ENCODE results near the gene COQ8A.
A peak's percentile ranks its signal among the peaks of the same experiment; 100 is the strongest.

COQ8A gene

DNA sequence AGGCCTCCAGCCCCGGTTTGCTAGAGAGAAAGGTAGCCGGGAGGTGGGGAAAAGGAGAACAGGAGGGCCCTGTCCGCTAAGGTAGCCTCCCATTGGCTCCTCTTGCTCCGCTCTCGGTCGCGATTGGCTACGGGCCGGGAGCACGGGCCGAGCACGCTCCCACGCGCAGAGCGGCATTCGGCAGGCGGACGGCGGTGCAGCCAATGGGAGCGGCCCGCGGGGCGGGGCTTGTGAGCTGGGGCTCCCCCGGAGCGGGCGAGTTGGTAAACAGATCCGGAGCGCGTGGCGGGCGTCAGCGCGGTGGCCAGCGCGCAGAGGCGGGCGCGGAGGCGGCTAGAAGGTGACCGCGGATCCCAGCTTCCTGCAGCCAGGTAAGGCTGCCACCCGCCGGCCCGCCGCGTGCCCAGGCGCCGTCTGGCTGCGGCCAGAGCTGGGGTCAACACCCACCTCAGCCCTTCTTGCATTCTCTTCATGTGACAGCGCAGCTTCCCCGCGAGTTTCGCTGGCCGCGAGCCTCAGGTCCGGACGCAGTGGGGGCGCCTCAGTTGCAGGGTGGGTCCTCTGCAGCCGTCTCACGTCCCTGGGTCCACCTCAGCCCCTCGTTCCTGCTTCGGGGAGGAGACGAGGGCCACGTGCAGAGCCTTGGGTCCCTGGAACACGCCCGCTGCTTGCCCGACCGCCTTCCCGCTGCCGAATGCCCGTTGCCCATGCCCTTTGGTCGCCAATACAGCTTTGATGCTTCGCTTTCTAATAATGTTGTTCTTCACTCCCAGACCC, at the start of gene COQ8A:
TSS of gene COQ8A (plus strand) at position 266 of the 777 bp plus-strand sequence. CDS start 21,092 bp downstream, outside the sequence.
- DNase-seq (ENCODE audit: low read depth), result peak; percentile 99

DNA sequence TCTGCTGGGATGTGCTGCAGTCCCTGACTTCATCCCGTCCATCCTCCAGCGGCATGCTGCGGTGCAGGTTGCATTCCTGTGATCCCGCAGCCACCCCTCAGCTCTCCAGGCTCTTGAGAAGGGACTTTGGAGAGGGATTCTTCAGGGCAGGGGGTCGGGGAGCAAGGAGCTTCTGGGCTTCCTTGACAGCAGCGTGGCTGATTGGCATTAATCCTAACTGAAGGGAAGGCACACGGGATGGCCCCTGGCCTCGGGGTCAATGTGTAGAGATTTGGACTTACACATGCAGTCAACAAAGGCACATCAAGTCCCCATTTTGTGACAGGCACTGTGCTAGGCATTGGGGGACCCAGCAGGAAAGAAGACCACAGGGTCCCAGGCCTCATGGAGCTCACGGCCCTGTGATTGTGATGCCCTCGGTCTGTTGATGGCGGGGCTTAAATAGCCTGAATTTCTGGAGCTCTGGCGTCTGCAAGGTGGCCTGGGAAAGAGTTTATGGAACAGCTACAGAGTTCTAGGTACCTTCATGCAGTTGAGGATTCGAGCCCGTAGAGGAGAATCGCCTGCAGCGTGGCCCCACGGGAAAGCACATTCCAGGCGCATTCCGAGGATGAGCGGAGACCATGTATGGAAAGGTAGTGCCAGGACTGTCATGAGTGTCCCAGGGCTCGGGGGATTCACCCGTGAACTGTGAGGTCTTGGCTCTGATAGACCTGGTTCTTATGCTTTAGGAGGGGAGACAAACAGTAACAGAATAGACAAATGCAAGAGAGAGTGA, 49.6 kb upstream of the COQ8A start:
- no peak for DNase-seq (ENCODE audit: low read depth)

DNA sequence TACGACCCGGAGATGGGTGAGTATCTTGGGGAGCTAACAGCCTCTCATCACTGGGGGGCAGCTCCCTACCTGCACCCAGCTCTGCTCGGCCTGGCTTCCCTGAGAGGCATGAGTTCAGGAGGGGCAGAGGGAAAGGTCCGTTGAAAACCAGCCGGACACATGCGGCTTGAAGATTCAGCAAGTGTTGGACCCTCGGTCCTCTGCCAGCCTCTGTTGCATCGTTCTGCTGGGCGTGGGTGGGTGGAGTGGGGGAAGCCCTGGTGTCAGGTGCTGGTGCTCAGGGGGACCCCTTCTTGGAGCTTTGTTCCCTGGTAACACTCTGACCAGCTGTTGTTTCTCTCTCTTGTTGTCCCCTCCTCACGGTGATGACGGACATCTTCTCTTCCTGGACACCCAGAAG, 48.7 kb upstream of the COQ8A start:
- DNase-seq (ENCODE audit: low read depth), result no peak

DNA sequence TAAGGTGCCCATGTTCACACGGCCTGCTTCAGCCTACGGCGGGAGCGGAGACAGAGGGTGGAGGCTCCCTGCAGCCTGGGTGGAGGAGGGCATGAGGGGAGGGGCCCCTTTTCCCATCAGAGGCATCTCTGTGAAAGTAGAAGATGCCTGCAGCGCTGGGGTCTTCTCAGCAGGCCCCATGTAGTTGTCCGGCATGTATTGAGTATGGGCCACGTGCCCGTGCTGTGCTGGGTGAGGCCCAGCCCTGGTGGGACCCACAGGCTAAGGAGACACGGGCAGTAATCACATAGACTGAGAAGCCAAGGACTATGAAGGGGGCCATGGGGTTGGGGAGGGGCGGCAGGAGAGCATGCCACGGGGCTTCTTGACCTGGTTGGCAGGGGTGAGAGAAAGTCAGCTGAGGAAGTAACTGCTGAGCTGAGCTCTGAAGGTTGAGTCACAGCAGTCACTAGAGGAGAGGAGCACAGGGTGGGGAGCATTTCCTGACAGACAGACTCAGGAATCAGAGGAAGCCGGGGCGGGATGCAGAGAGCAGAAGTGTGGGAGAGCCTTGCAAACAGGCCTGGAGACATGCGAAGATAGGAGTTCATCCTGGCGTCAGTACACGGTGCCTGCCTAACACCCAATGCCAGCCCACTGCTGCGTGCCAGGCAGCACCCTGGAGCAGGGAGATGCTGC, 48.1 kb upstream of the COQ8A start:
- no peak for DNase-seq (ENCODE audit: low read depth)

DNA sequence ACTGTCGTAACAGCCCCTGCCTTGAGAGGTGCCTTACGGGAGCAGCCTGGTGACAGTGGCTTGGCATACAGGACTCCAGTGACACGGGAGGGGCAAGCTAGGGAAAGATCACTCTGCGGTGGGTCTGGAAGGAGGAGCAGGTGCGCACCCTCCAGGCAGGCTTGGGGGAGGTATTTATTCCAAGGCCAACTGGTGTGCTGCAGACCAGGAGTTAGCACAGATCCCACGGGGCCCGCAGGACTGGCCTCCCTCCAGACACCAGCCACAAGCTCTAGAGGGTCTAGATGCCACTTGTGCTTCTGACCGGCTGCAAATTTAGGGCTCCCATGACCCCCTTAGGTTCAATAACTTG, 47.6 kb upstream of the COQ8A start:
- no peak for DNase-seq (ENCODE audit: low read depth)

DNA sequence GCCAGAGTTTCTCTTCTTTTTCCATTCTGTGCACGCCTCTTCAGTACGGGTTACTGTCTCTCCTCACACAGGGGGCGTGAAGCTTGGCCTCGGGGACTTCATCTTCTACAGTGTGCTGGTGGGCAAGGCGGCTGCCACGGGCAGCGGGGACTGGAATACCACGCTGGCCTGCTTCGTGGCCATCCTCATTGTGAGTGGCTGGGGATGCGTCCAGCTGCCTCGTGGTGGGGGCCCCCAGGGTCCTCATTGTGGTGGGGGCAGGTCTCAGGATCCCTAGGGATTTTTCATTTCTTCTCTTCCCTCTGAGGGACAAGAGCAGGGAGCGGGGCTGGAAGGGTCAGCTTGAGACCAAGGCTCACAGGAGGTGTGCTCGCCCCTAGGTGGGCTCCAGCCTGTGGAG, 46.2 kb upstream of the COQ8A start:
- DNase-seq (ENCODE audit: low read depth), result no peak

DNA sequence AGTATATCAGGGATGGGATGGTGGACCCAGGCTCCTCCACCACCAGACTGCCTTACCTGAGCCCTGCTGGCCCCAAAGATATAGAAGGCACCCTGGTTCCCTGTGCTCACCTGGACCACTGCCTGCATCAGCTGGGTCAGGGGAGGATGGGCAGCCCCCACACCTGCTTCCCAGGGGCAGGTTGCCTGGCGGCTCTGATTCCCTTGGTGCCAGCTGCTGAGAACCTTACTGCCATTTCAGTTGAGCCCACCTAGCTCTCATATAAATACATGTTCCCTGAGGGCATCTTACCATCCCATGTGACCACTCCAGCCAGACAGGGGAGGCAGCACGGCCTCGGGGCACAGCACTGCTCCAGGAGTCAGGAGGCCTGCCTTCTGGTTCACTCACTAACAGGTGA, 45.3 kb upstream of the COQ8A start:
- DNase-seq (ENCODE audit: low read depth), result no peak

DNA sequence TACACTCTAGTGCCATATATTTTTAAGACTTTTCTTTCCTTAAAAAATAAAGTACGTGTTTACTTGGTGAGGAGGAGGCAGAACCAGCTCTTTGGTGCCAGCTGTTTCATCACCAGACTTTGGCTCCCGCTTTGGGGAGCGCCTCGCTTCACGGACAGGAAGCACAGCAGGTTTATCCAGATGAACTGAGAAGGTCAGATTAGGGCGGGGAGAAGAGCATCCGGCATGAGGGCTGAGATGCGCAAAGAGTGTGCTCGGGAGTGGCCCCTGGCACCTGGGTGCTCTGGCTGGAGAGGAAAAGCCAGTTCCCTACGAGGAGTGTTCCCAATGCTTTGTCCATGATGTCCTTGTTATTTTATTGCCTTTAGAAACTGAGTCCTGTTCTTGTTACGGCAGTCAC, 44.5 kb upstream of the COQ8A start:
- DNase-seq (ENCODE audit: low read depth), result no peak

DNA sequence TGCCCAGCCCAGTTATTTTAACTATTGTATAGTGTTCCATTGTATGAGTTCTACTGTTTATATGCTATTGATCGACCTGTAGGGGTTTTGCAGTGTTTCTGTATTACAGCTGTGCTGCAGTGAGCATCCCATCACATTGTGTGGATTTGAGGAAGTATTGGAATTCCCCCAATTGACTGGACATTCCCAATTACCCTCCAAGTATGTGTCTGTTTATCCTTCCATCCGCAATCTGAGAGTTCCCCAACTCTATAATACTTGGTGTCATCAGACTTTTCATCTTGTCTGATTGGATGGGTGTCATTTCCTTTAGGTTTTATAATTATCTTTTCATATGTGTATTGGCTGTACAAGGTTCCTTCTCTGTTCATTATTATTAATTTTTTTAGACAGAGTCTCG, 41.8 kb upstream of the COQ8A start:
- no peak for DNase-seq (ENCODE audit: low read depth)

DNA sequence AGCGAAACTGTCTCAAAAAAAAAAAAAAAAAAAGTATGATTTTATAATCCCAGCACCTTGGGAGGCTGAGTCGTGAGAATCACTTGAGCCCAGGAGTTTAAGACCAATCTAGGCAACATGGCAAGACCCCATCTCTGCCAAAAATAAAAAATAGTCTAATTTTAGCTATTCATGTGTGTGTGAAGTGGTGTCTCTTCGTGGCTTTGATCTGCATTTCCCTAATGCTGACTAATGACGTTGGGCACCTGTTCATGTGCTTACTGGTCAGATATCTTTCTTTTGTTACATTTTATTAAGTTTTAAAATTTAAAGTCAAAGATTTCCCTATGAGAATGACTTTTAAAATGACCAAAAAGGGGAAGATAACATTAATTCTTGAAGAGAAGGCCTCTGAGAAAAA, 38.7 kb upstream of the COQ8A start:
- no peak for DNase-seq (ENCODE audit: low read depth)

DNA sequence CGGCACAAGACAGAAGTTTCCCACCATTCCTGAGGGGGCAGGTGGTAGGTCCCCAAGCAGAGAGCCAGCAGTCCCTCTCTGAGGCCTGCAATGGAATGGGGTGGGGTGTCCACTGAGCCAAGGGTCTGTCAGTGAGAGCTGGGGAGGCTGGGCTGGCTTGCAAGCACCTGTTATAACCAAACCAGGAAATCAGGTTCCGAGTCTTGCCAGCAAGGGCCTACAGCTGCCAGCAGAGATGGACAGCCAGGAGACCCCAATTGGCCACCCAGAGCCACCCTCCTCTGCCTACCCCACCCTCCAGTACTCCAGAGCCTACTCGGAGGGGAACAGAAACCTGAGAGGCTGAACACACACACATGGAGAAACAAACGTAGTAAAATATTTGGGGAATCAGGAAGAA, 37.5 kb upstream of the COQ8A start:
- DNase-seq (ENCODE audit: low read depth), result no peak

DNA sequence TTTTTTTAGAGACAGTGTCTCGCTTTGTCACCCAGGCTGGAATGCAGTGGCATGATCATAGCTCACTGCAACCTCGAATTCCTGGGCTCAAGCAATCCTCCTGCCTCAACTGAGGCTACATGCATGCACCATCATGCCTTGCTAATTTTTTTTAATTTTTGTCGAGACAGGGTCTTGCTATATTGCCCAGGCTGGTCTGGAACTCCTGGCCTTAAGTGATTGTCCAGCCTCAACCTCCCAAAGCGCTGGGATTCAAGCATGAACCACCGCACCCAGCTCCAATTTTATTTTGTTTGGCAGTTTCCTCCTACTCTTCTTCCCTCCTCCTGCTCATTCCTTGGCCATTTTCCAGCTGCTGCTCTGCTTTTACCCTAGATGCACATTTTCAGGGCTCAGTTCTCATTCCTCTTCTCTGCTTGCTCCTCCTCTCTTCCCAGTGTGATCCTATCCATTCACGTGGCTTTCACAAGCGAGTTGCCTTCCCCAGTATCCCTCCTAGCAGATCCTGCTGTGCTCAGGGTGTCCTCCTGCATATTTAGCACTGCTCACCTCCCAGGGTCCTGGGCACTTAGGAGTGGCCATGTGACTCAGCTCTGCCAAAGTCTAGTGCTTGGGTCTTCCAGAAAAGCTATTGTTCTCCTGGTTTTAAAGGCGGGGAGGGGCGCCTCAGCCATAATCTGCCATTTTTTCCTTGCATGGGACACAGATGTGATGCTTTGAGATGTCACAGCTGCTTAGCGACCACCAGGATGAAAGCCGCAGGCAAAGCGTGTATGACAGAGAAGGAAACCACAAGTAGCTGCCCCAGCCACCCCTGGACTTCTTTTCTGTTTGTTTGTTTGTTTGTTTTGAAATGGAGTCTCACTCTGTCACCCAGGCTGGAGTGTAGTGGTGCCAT, 36.0 kb upstream of the COQ8A start:
- no peak for DNase-seq (ENCODE audit: low read depth)

DNA sequence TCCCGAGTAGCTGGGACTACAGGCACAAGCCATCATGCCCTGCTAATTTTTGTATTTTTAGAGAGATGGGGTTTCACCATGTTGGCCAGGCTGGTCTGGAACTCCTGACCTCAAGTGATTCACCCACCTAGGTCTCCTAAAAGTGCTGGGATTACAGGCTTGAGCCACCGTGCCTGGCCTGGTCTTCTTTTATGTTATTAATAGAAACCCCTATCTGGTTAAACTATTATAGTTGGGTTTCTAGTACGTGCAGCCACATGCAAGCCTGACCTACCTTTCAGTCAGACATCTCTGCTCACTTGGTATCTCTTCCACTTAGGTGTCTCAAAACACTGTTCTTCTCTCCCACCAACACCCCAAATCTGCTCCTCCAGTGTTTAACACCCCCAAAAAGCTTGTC, 35.3 kb upstream of the COQ8A start:
- no peak for DNase-seq (ENCODE audit: low read depth)

DNA sequence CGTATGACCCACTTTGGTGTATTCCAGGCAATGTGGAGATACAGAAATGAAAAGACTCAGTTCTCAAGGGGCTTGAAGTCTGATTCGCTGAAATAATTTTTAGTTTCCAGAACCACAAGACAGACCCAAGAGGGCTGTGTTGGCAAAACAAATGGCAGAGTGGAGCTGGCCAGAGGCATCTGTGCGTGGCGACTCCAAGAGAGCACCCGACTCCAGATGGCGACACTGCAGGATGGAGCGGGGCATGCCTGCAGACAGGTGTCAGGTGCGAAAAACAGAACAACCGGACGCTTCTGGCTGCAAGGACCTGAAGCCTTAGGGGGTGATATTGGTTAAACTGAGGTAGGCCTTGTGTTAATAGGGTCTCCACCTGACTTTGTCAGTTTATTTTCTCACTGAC, 31.7 kb upstream of the COQ8A start:
- no peak for DNase-seq (ENCODE audit: low read depth)

DNA sequence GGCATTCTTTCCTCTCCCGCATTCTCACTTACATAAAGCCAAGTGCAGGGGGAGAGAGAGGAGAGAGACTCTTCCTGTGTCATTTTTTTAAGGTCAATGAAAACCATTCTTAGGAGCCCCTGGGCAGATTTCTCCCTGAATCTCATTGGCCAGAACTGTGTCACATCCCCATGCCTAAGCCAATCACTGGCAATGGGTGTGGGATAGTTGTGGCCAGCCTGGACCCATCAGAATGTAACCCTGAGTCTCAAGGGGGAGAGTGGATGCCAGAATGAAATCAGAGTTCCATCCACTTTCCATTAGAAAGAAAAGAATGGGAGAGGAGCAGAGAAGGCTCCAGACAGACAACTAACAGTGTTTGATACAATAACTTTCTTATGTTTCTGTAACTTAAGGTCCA, 31.2 kb upstream of the COQ8A start:
- no peak for DNase-seq (ENCODE audit: low read depth)

DNA sequence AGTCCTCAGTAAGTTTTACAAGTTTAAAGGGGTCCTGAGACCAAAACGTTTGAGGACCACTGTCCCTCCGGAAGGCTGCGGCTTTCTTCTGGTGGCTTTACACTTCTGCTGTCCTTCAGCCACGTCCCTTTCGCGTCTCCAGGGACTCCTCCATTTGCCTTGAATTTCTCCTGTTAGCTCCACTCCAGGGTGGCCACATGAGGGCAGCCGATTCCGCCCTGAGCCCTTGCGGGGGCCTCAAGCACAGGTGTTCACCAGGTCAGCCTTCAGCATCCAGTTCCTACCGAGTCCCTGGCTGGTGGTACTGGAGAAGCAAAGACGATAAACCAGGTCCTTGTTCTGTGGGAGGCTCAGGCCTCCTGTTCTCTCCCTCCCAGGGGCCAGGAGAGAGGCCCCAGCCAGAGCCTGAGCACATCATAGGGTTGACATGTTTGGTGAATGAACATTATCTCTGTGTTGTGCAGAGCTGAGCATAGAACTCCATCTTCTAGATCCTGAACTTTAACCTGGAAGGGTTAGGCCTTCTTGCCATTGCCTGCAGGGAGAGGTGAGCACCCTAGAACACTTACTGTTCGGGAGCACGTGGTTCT, 27.4 kb upstream of the COQ8A start:
- peak; percentile 13 for DNase-seq (ENCODE audit: low read depth)

DNA sequence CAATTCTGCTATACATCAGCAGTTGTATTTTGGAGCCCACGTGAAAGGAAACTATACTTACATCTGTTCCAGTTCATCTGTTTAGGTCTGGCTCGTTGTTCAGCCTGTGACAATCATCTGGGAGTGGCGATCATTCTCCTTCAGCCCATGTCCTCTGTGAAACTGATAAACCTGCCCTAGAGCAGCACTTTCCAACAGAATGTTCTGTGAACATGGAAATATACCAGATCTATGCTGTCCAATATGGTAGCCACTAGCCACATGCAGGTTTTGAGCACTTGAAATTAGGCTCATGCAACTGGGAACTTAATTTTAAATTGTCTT, 24.5 kb upstream of the COQ8A start:
- DNase-seq (ENCODE audit: low read depth), result no peak

DNA sequence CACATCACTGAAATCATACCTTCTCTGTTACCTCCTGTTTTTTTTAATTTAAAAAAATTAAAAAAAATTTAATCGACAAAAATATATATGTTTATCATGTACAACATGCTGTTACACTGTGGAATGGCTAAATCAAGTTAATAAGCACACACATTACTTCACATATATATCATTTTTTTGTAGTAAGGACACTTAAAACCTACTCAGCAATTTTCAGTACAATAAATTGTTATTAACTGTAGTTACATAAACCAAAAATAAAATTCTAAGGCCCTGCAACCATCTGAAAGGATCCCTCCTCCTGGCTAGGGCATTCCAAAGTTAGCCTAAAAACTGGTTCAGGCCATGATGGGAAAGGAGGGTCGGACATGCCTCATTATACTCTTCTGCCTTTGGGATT, 23.6 kb upstream of the COQ8A start:
- DNase-seq (ENCODE audit: low read depth), result no peak

DNA sequence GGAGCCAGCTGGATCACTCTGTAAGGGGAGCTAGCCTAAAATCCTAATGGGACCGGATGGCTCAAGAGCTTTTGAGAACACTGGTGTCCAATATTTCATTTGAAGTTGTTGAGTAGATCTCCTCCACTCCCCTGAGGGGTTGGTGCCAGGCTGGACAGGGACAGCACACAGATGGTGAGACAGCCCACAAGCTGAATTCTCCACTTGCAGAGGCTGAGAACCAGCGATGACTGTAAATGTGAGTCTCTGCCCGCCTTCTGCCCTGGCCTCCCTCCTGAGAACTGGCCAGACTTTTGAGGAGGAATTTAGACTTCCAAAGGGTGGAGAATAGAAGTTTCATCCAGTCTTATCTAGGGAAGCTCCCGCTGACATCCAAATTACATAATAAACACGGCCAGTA, 20.5 kb upstream of the COQ8A start:
- no peak for DNase-seq (ENCODE audit: low read depth)

DNA sequence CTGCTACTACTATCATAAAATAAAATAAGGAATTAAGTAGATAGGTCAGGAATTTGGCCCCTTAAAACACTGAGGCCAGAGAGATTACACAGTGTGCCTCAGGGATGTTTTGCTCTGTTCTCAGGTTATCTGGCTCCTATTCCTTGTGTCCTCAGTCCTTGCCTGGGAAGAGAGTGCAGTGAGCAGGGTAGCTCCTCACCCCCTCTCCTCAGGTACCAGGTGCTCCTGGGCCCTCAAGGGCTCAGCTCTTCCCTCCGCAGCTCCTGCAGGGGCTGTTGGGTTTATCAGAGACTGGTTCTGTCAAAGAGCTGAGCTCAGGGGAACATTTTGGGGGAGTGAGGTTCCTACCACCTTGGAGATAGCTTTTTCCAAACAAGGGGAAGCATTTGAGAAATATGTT, 20.1 kb upstream of the COQ8A start:
- DNase-seq (ENCODE audit: low read depth), result no peak

DNA sequence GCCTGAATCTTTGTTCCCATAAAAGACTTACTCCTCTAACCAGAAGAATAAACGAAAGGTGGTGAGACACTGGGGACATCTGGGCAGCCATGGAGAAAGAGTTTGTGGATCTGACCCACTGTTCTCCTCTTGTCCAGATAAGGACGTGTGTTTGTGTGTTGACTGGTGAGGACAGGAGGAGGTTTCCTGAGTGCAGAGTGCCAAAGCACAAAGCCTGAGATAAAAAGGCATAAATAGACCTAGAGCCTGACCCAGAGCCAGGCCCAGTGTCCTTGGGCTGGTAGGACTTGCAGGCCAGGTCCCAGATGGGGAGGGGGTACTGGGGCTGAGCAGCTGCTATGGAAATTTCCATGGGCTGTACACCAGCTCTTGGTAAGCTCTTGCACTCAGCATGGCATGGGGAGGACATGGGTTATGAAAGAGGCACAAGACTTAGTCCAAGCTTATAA, 19.6 kb upstream of the COQ8A start:
- no peak for DNase-seq (ENCODE audit: low read depth)

DNA sequence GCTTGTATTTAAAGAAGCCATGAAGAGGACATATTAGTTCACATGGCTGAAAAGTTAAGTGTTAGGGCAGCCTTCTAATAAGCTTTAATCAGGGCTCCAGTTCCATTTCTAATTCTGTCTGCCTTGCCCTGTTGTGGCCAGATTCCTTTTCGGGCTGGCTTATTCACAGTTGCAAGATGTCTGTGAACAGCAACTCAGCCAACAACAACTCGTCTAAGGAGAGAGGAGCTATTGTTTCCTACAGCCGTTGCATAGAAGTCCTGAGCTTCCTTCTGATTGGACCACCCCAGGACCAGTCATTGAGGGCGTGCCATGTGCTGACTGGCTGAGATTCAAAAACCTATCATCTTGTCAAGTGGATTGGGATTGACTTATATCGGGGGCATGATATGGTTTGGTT, 18.6 kb upstream of the COQ8A start:
- no peak for DNase-seq (ENCODE audit: low read depth)

All from activated T-cell treated with anti-CD3 and anti-CD28 coated beads for 24 hours (primary cell).